GM23338 (cell line): Measurements from ENCODE around the gene NEK11. TPM values are rescaled to one million over a fixed set of nuclear protein-coding genes. Genes with fewer than 3 reads are reported as not detected.

Experiments
- ATAC-seq: fragments of 200-7000 bp; cut with Tn5 transposase; 3 replicates; pipeline ENCODE4 v1.9.1; 2020
- DNase-seq: peaks from one replicate; pipeline ENCODE4 v3.0.0-alpha.2; 2015; ENCODE audit warnings: low spot score
- H2AFZ ChIP-seq: fragments of 200-600 bp; sonication (generic); 2 replicates; pipeline ENCODE4 v1.8.0; 2016; ENCODE audit warnings: antibody characterized with exemption, mild to moderate bottlenecking, moderate library complexity
- H3F3A ChIP-seq: fragments of 200-600 bp; sonication (generic); replicated peaks from 2 replicates; pipeline ENCODE4 v1.8.0; 2017; ENCODE audit warnings: antibody characterized with exemption, mixed run types, low read depth
- H3K27ac ChIP-seq: fragments of 200-600 bp; sonication (generic); 2 replicates; pipeline ENCODE4 v1.6.1; 2016; ENCODE audit warnings: low read depth
- H3K27me3 ChIP-seq: fragments of 200-600 bp; sonication (generic); 2 replicates; pipeline ENCODE4 v1.8.0; 2016; ENCODE audit warnings: mild to moderate bottlenecking, mixed run types, moderate library complexity; ENCODE audit not compliant: insufficient read depth
- H3K36me3 ChIP-seq: fragments of 200-600 bp; sonication (generic); 2 replicates; pipeline ENCODE4 v1.8.0; 2016; ENCODE audit warnings: mild to moderate bottlenecking; ENCODE audit not compliant: insufficient read depth
- H3K4me1 ChIP-seq: fragments of 200-600 bp; sonication (generic); 2 replicates; pipeline ENCODE4 v1.8.0; 2016; ENCODE audit warnings: mild to moderate bottlenecking, moderate library complexity; ENCODE audit not compliant: insufficient read depth
- H3K4me2 ChIP-seq: fragments of 200-600 bp; sonication (generic); 2 replicates; pipeline ENCODE4 v1.7.1; 2017; ENCODE audit warnings: mixed run types
- H3K4me3 ChIP-seq: fragments of 200-600 bp; sonication (generic); 2 replicates; pipeline ENCODE4 v1.6.1; 2016; ENCODE audit warnings: mixed run types
- H3K79me2 ChIP-seq: fragments of 200-600 bp; sonication (generic); replicated peaks from 2 replicates; pipeline ENCODE4 v1.8.0; 2017; ENCODE audit warnings: mild to moderate bottlenecking; ENCODE audit not compliant: insufficient read depth
- H3K9me2 ChIP-seq: fragments of 200-600 bp; sonication (generic); 2 replicates; pipeline ENCODE4 v1.8.0; 2017; ENCODE audit not compliant: insufficient read depth
- H4K20me1 ChIP-seq: fragments of 200-600 bp; sonication (generic); replicated peaks from 2 replicates; pipeline ENCODE4 v1.8.0; 2017; ENCODE audit warnings: mild to moderate bottlenecking; ENCODE audit not compliant: insufficient read depth
- H3K27ac Mint-ChIP-seq: 2 replicates; pipeline ENCODE4 v1.8.0; 2020; ENCODE audit warnings: inconsistent platforms, mild to moderate bottlenecking, moderate library complexity, mixed read lengths
- H3K27me3 Mint-ChIP-seq: 3 replicates; pipeline ENCODE4 v1.8.0; 2022; ENCODE audit warnings: low read depth, mild to moderate bottlenecking, moderate library complexity, mixed read lengths, inconsistent platforms; ENCODE audit not compliant: insufficient read depth, poor library complexity
- H3K36me3 Mint-ChIP-seq: 3 replicates; pipeline ENCODE4 v1.8.0; 2021; ENCODE audit warnings: low read depth, mild to moderate bottlenecking, inconsistent platforms, moderate library complexity, mixed read lengths
- H3K4me1 Mint-ChIP-seq: 3 replicates; pipeline ENCODE4 v1.8.0; 2020; ENCODE audit warnings: mild to moderate bottlenecking, inconsistent platforms, mixed read lengths
- H3K4me3 Mint-ChIP-seq: 3 replicates; pipeline ENCODE4 v1.8.0; 2021; ENCODE audit warnings: moderate library complexity, mild to moderate bottlenecking, inconsistent platforms, mixed read lengths
- H3K9me3 Mint-ChIP-seq: 3 replicates; pipeline ENCODE4 v1.8.0; 2020; ENCODE audit warnings: moderate library complexity, mild to moderate bottlenecking, inconsistent platforms, mixed read lengths
- CREB1 ChIP-seq: fragments of 250-450 bp; sonication (Bioruptor Pico); IDR thresholded peaks from 2 replicates; pipeline ENCODE4 v1.5.0; 2020; ENCODE audit warnings: low read depth, mild to moderate bottlenecking, moderate library complexity
- EZH2phosphoT487 ChIP-seq: fragments of 200-600 bp; sonication (generic); IDR thresholded peaks from one replicate; pipeline ENCODE4 v1.8.1; 2018; ENCODE audit warnings: antibody characterized with exemption; ENCODE audit not compliant: unreplicated experiment
- NANOG ChIP-seq: IDR thresholded peaks from 2 replicates; pipeline ENCODE4 v1.6.1; 2016; ENCODE audit warnings: antibody characterized with exemption, borderline replicate concordance
- POLR2AphosphoS5 ChIP-seq: IDR thresholded peaks from 2 replicates; pipeline ENCODE4 v1.6.1; 2016; ENCODE audit warnings: antibody characterized with exemption, low read depth
- ZNF114 ChIP-seq: fragments of 250-450 bp; sonication (Bioruptor Pico); IDR thresholded peaks from 2 replicates; pipeline ENCODE4 v1.5.0; 2020; ENCODE audit warnings: mild to moderate bottlenecking, moderate library complexity
- ZNF331 ChIP-seq: fragments of 250-450 bp; sonication (Bioruptor Pico); IDR thresholded peaks from 2 replicates; pipeline ENCODE4 v1.5.0; 2020; ENCODE audit warnings: low read depth, mild to moderate bottlenecking, moderate library complexity
- ZNF462 ChIP-seq: fragments of 250-450 bp; sonication (Bioruptor Pico); IDR thresholded peaks from 2 replicates; pipeline ENCODE4 v1.5.0; 2020; ENCODE audit warnings: mild to moderate bottlenecking, moderate library complexity
- polyA plus RNA-seq: library from polyadenylated mRNA; unstranded; fragments of >200 nt; fragmentation: Nextera tagmentation; extraction: Ambion mirVana; gene quantifications from 2 replicates; pipeline ENCODE4 v1.2.1, GENCODE V29; 2016
- total RNA-seq: library from RNA; depleted of rRNA; stranded (reverse); fragments of >200 nt; shearing (Covaris generic); gene quantifications from 2 replicates; pipeline ENCODE4 v1.2.3, GENCODE V29; 2014

The NEK11 gene
- total and polyA plus RNA-seq, 2 experiments from 2014 or later = 0.80 to 1.1 TPM

GRCh38 chr3:131031660-131032059 is 5.0 kb downstream of the NEK11 start:
- Mint-ChIP-seq H3K9me3 (no peaks in the 10 kb centered on the region), H3K27ac (no peak overlapping the region), H3K27me3 (no peaks in the 10 kb centered on the region), H3K36me3 (no peaks in the 10 kb centered on the region), H3K4me3 (no peak overlapping the region), H3K4me1 (peaks cover 5% of the 10 kb centered on the region; the same call in 1 of the 3 replicates)
- Histone ChIP-seq H3K36me3 (no peaks in the 10 kb centered on the region), H3K27ac (no peak overlapping the region), H3K79me2 (no peaks in the 10 kb centered on the region), H3K4me1 (peaks cover 5% of the 10 kb centered on the region; the same call in 1 of the 2 replicates), H3K4me2 (no peak overlapping the region), H4K20me1 (no peaks in the 10 kb centered on the region), H3K4me3 (no peak overlapping the region), H3K9me2 (no peaks in the 10 kb centered on the region), H3K27me3 (no peaks in the 10 kb centered on the region), H3F3A (no peaks in the 10 kb centered on the region), H2AFZ (no peak overlapping the region)
- DNase-seq = no peak
- ATAC-seq = no peak
- TF ChIP-seq EZH2phosphoT487 (no peak), POLR2AphosphoS5 (no peak), CREB1 (no peak), ZNF462 (CRISPR knock-in tag) (no peak), ZNF114 (CRISPR knock-in tag) (no peak), NANOG (no peak), ZNF331 (CRISPR knock-in tag) (no peak)
